ENCODE results near the gene PFKL. TPM values are rescaled to one million over a fixed set of nuclear protein-coding genes. Genes with fewer than 3 reads are reported as not detected.

PFKL gene
- total RNA-seq, 4 donors from 2014 or later, result 185 to 288 (median 249) TPM

DNA sequence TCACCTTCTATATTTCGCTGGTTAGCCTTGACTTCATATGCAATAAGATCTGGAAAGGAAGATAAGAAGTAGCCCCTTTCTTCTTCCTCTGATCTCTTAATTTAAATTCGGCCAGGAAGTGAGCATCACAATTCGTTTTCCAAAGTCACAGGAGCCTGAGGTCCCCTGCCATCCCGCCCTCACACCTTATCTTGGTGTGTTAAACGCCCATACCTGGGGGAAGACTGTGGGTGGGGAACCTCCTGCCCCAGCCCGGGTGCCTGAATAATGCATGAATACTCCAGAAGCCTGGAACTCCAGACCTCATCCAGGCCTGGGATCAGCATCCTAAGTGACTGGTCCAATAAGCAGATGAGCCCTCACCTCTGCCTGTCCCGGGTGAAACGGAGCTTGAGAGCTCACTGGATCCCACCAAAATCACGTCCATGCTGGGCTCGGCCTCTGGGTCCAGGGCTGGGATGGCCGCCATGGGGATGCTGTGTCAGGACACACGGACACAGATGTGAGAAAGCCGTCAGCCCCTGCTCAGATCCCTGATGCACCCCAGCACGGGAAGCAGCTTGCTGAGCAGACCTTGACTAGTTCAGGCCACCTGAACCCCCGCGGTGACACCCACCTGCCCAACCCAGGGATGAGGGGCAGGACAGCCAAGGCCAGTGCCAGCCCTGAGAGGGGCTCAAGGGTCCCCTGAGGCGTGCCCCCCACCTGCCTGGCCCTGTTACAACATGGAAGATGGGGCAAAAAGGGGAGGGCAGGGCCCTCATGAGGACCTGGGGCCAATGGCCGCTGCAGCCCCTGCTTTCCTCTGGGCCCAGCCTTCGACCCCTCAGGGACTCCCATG lies 38.8 kb upstream of the PFKL start:
- Histone ChIP-seq H3K9me3 (no peaks in the 10 kb centered on the region), H3K36me3 (no peaks in the 10 kb centered on the region), H3K4me3 (no peak overlapping the region), H3K27ac (no peak overlapping the region), H3K27me3 (no peaks in the 10 kb centered on the region), H3K4me1 (no peaks in the 10 kb centered on the region)
- 82 to 85% methylated on average over 4 to 19 of the region's 19 CpGs for WGBS, 2 donors (ENCODE audit: low coverage in 1 of 2)
- TF ChIP-seq POLR2AphosphoS5 (IDR thresholded peaks at IDR 0.05) (no peak), EP300 (IDR thresholded peaks at IDR 0.05; ENCODE audit: low read depth) (no peak), POLR2A (IDR thresholded peaks at IDR 0.05) (no peak)
- TF ChIP-seq, protein P1, sequence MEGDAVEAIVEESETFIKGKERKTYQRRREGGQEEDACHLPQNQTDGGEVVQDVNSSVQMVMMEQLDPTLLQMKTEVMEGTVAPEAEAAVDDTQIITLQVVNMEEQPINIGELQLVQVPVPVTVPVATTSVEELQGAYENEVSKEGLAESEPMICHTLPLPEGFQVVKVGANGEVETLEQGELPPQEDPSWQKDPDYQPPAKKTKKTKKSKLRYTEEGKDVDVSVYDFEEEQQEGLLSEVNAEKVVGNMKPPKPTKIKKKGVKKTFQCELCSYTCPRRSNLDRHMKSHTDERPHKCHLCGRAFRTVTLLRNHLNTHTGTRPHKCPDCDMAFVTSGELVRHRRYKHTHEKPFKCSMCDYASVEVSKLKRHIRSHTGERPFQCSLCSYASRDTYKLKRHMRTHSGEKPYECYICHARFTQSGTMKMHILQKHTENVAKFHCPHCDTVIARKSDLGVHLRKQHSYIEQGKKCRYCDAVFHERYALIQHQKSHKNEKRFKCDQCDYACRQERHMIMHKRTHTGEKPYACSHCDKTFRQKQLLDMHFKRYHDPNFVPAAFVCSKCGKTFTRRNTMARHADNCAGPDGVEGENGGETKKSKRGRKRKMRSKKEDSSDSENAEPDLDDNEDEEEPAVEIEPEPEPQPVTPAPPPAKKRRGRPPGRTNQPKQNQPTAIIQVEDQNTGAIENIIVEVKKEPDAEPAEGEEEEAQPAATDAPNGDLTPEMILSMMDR (IDR thresholded peaks at IDR 0.05), result no peak
- intact Hi-C loops (cut with DNase I; ENCODE audit: low total_unique reads), result no loop called here
- no peak for DNase-seq
- in situ Hi-C loops (cut with MboI; ENCODE audit: low pct_ligation_motif_present in 1 of 4, low pct_unique_long_range_greater_than_20kb in 1 of 4, low sequenced_read_pairs in 3 of 4), result loop anchor here in 1 of 4 donors (25.0 kb wide), 3 partner anchors 101 to 224 kb away; partner anchors contain the start of genes LRRC3 and TRPM2

DNA sequence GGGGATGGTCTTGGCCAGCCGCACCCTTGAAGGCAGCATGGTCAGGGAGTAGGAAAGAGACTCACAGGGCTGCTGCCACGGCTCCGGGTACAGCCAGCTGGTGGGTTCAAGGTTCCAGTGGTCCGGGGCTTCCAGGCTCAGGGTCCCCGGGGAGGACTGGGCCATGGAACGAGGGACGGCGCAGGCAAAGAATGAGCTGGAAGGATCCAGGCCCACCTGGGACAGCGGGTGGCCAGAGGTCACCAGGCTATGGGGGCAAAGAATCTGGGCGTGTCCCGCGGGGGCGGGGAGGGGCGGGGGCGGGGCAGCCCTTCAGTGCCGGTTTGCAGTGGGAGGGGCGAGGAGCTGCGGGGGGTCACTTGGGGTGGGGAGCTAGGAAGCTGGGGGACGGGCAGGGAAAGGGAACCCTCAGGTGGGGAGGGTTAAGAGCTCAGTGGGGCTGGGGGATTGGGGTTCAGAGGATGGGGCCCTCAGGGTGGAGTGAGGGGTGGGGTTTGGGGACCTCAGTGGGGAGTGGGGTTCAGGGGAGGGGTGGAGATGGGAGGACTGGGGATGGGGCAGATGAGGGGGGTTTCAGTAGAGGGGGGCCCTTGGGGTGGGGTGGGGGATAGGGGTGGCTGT lies 38.1 kb upstream of the PFKL start, which contains the start of gene DNMT3L:
DNMT3L (minus strand) TSS at position 223 of the 621 bp plus-strand sequence. CDS start 638 bp downstream, outside the sequence.
- intact Hi-C loops (cut with DNase I; ENCODE audit: low total_unique reads) (no loop called here), in situ Hi-C loops (cut with MboI; ENCODE audit: low pct_ligation_motif_present in 1 of 4, low pct_unique_long_range_greater_than_20kb in 1 of 4, low sequenced_read_pairs in 3 of 4) (loop anchor here in 1 of 4 donors (25.0 kb wide), 3 partner anchors 101 to 224 kb away; partner anchors contain the start of genes LRRC3 and TRPM2)
- TF ChIP-seq EP300 (IDR thresholded peaks at IDR 0.05; ENCODE audit: low read depth), result no peak
- TF ChIP-seq, protein P1 (IDR thresholded peaks at IDR 0.05), result no peak
- no peak for TF ChIP-seq POLR2AphosphoS5 (IDR thresholded peaks at IDR 0.05)
- no peak for TF ChIP-seq POLR2A (IDR thresholded peaks at IDR 0.05)
- Histone ChIP-seq H3K27me3 (no peaks in the 10 kb centered on the region), H3K9me3 (no peaks in the 10 kb centered on the region), H3K27ac (no peak within 1 kb of the TSS), H3K36me3 (no peaks in the 10 kb centered on the region), H3K4me3 (no peak within 1 kb of the TSS), H3K4me1 (no peaks in the 10 kb centered on the region)
- no peak for DNase-seq
- WGBS, 2 donors (ENCODE audit: low coverage in 1 of 2), result 82% methylated on average over 3 of the region's 19 CpGs; no CpG with 5 or more reads in 1 of the 2 donors

DNA sequence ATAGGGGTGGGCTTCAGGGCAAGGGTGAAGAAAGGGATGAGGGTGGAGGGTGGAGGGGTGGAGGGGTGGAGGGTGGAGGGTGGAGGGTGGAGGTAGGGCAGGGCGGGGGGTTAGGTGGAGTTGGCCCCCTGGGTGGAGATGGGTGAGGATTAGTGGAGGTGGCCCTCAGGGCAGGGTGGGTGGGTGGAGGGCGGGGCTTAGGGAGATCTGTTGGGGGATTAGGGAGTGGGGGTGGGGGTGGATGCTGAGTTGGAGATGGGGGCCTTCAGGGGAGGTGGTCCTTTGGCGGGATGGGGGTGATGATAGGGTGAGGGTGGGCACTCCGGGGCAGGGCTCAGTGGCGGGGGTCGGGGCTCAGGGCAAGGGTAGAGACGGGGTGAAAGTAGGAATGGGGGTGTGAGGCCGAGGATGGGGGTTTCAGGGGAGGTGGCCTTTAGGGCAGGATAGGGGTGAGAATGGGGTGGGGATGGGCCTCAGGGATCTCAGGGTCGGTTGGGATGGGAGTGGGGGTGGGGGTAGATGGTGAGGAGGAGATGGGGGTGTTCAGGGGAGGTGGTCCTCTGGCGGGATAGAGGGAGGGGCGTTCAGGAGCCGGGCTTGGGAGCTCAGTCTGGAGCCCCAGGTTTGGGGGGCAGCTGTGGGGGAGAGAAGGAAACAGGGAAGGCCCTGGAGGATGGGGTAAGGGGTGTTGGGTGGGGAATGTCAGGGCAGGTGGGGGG lies 37.4 kb upstream of the PFKL start:
- H3K36me3 ChIP-seq, result no peaks in the 10 kb centered on the region
- DNase-seq, result no peak
- H3K4me3 ChIP-seq, result no peak overlapping the region
- H3K9me3 ChIP-seq, result no peaks in the 10 kb centered on the region
- in situ Hi-C loops (cut with MboI; ENCODE audit: low pct_ligation_motif_present in 1 of 4, low pct_unique_long_range_greater_than_20kb in 1 of 4, low sequenced_read_pairs in 3 of 4) (loop anchor here in 1 of 4 donors (25.0 kb wide), 3 partner anchors 100 to 225 kb away; partner anchors contain the start of genes LRRC3 and TRPM2), intact Hi-C loops (cut with DNase I; ENCODE audit: low total_unique reads) (no loop called here)
- no peak for TF ChIP-seq EP300 (IDR thresholded peaks at IDR 0.05; ENCODE audit: low read depth)
- no peak for TF ChIP-seq POLR2AphosphoS5 (IDR thresholded peaks at IDR 0.05)
- TF ChIP-seq POLR2A (IDR thresholded peaks at IDR 0.05), result no peak
- TF ChIP-seq, protein P1 (IDR thresholded peaks at IDR 0.05), result no peak
- no peaks in the 10 kb centered on the region for H3K27me3 ChIP-seq
- 75 to 82% methylated on average over 5 to 9 of the region's 12 CpGs for WGBS, 2 donors (ENCODE audit: low coverage in 1 of 2)
- H3K27ac ChIP-seq, result no peak overlapping the region
- H3K4me1 ChIP-seq, result no peaks in the 10 kb centered on the region
